Fibroblast of lung (primary cell): Measurements from ENCODE around the gene SUV39H1. TPM values are rescaled to one million over a fixed set of nuclear protein-coding genes. Genes with fewer than 3 reads are reported as not detected.
"Not testable (repeated sequence)": the region's sequence is repeated elsewhere in the genome, so short reads cannot be mapped to it uniquely, and the experiment has no call there.

Experiments
- DNase-seq, 2 donors: peaks; one replicate each; pipeline versions ENCODE4 v3.0.0 to v3.0.0-alpha.2; 2010; ENCODE audit warnings: low read depth in 2 of 2
- H2AFZ ChIP-seq: 2 replicates; pipeline ENCODE4 v1.5.1; 2012; ENCODE audit warnings: low read length, control low read depth, inconsistent platforms
- H3K27ac ChIP-seq: 2 replicates; pipeline ENCODE4 v1.5.1; 2011; ENCODE audit warnings: low read length, control low read depth; ENCODE audit not compliant: insufficient read depth
- H3K27me3 ChIP-seq: 2 replicates; pipeline ENCODE4 v1.5.1; 2011; ENCODE audit warnings: mild to moderate bottlenecking, low read length; ENCODE audit not compliant: control insufficient read depth, insufficient read depth
- H3K36me3 ChIP-seq: 2 replicates; pipeline ENCODE4 v1.5.1; 2011; ENCODE audit warnings: low read length; ENCODE audit not compliant: control insufficient read depth, insufficient read depth
- H3K4me1 ChIP-seq: 2 replicates; pipeline ENCODE4 v1.5.1; 2011; ENCODE audit warnings: low read length; ENCODE audit not compliant: control insufficient read depth, insufficient read depth; ENCODE audit errors: extremely low read depth
- H3K4me2 ChIP-seq: 2 replicates; pipeline ENCODE4 v1.5.1; 2011; ENCODE audit warnings: low read length, control low read depth; ENCODE audit not compliant: insufficient read depth; ENCODE audit errors: extremely low read depth
- H3K4me3 ChIP-seq, 4 experiments: fragments of 200-600 bp in 1 of 4; sonication (generic) in 1 of 4; replicated peaks in 1 of 4; 2 replicates each; pipeline ENCODE4 v1.5.1; 2011 to 2016; ENCODE audit warnings: low read length in 4 of 4, low read depth in 3 of 4, mild to moderate bottlenecking in 3 of 4, control low read depth in 2 of 4, inconsistent platforms in 1 of 4, mixed read lengths in 1 of 4; ENCODE audit not compliant: insufficient read depth in 1 of 4; ENCODE audit errors: control extremely low read depth in 1 of 4
- H3K79me2 ChIP-seq: 2 replicates; pipeline ENCODE4 v1.5.1; 2012; ENCODE audit warnings: mild to moderate bottlenecking, low read length, inconsistent platforms; ENCODE audit not compliant: control insufficient read depth, insufficient read depth
- H3K9ac ChIP-seq: 2 replicates; pipeline ENCODE4 v1.5.1; 2011; ENCODE audit warnings: mild to moderate bottlenecking, low read length, control low read depth; ENCODE audit not compliant: insufficient read depth
- H3K9me3 ChIP-seq: 2 replicates; pipeline ENCODE4 v1.5.1; 2012; ENCODE audit warnings: low read depth, low read length; ENCODE audit not compliant: control insufficient read depth, insufficient read depth
- H4K20me1 ChIP-seq: 2 replicates; pipeline ENCODE4 v1.5.1; 2011; ENCODE audit warnings: low read length; ENCODE audit not compliant: control insufficient read depth, insufficient read depth; ENCODE audit errors: extremely low read depth
- EZH2 ChIP-seq: IDR thresholded peaks from 2 replicates; pipeline ENCODE4 v1.5.1; 2012; ENCODE audit warnings: low read length, control low read depth, mild to moderate bottlenecking; ENCODE audit errors: missing control alignments
- polyA plus RNA-seq, 2 donors: library from polyadenylated mRNA; depleted of rRNA in 1 of 2; stranded (reverse) in 1 of 2; unstranded in 1 of 2; fragments of >200 nt; gene quantifications; 2 replicates each; pipeline ENCODE4 v1.2.1, GENCODE V29; 2011 to 2012; ENCODE audit warnings: missing spikeins in 1 of 2
- total RNA-seq: library from RNA; depleted of rRNA; stranded (reverse); fragments of >200 nt; gene quantifications from 2 replicates; pipeline ENCODE4 v1.2.1, GENCODE V29; 2014
- TF ChIP-seq, protein P1 (sequence below), 2 donors: IDR thresholded peaks in 1 of 2; conservative IDR thresholded peaks in 1 of 2; 1 replicate in 1 of 2; 2 replicates in 1 of 2; pipeline ENCODE4 v1.5.1; 2011 to 2012; ENCODE audit warnings: low read length in 2 of 2, control low read depth in 1 of 2, inconsistent platforms in 1 of 2, low read depth in 1 of 2, mild to moderate bottlenecking in 1 of 2

Gene SUV39H1
- total and polyA plus RNA-seq, 2 donors (not counting 1 experiment from before 2014, with no cell fraction given) = 1.5 to 2.8 TPM

DNA sequence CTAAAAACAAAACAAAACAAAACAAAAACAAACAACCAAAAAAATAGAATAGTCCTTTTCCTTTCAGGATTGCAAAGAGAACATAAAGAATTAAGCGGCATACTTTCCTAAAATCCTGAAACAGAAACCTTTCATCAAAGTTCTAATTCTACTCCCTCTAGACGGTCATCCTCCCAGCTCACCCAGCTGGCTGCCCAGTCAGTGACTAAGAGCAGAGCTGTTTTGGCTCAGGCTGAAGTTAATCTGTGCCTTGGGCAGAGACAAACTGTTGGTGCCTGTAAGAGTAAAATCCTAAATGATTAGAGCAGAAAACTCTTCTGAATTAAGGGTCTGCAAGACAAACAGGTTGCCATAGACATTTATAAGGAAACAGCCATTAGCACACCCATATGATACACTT, 30.5 kb upstream of the SUV39H1 start:
- Histone ChIP-seq H3K4me2 (no peak overlapping the region), H3K4me3 (no peak overlapping the region), H3K4me1 (no peaks in the 10 kb centered on the region), H3K79me2 (no peaks in the 10 kb centered on the region), H4K20me1 (no peaks in the 10 kb centered on the region), H3K9me3 (no peaks in the 10 kb centered on the region), H3K27ac (no peak overlapping the region), H3K36me3 (no peaks in the 10 kb centered on the region), H2AFZ (no peak overlapping the region), H3K9ac (no peak overlapping the region), H3K27me3 (no peaks in the 10 kb centered on the region)
- DNase-seq = peak in 1 of 2 donors; percentile 20
- TF ChIP-seq, protein P1, sequence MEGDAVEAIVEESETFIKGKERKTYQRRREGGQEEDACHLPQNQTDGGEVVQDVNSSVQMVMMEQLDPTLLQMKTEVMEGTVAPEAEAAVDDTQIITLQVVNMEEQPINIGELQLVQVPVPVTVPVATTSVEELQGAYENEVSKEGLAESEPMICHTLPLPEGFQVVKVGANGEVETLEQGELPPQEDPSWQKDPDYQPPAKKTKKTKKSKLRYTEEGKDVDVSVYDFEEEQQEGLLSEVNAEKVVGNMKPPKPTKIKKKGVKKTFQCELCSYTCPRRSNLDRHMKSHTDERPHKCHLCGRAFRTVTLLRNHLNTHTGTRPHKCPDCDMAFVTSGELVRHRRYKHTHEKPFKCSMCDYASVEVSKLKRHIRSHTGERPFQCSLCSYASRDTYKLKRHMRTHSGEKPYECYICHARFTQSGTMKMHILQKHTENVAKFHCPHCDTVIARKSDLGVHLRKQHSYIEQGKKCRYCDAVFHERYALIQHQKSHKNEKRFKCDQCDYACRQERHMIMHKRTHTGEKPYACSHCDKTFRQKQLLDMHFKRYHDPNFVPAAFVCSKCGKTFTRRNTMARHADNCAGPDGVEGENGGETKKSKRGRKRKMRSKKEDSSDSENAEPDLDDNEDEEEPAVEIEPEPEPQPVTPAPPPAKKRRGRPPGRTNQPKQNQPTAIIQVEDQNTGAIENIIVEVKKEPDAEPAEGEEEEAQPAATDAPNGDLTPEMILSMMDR (conservative IDR thresholded peaks at IDR 0.05 in 1 of 2, IDR thresholded peaks at IDR 0.05 in 1 of 2; ENCODE audit: low read depth in 1 of 2, low read length in 2 of 2) = no peak
- TF ChIP-seq EZH2 = no peak

DNA sequence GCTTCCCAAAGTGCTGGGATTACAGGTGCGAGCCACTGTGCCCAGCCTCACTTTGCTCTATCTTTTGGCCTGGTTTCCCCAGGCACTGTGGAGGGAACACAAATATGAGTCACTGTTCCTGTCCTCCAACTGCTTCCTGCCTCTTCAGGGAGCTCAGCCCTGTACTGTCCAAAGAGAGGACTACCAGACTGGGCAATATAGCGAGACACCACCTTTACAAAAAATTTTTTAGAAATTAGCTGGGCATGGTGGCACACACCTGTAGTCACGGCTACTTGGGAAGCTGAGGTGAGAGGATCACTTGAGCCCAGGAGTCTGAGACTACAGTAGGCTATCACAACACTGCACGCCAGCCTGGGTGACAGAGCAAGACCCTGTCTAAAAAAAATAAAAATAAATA, 29.9 kb upstream of the SUV39H1 start:
- Histone ChIP-seq H3K9ac (no peak overlapping the region), H3K9me3 (no peaks in the 10 kb centered on the region), H3K4me3 (no peak overlapping the region), H4K20me1 (no peaks in the 10 kb centered on the region), H3K4me1 (no peaks in the 10 kb centered on the region), H3K36me3 (no peaks in the 10 kb centered on the region), H2AFZ (no peak overlapping the region), H3K27me3 (no peaks in the 10 kb centered on the region), H3K27ac (no peak overlapping the region), H3K79me2 (no peaks in the 10 kb centered on the region), H3K4me2 (no peak overlapping the region)
- TF ChIP-seq EZH2 = no peak
- TF ChIP-seq, protein P1 (conservative IDR thresholded peaks at IDR 0.05 in 1 of 2, IDR thresholded peaks at IDR 0.05 in 1 of 2; ENCODE audit: low read depth in 1 of 2, low read length in 2 of 2) = no peak
- DNase-seq = no peak

DNA sequence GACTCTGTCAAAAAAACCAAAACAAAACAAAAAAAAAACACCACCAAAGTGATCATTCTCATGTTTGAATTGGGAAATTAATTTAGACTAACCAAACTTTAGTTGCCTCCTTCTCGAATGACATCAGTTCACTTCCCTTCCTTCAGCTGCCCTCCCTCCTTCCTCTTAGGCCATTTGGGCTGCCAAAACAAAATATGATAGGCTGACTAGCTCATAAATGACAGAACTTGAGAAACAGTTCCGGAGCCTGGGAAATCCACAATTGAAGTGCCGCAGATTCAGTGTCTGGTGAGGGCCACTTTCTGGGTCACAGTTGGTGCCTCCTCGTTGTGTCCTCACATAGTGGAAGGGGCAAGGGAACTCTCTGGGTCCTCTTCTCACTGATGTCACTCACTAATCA, 29.0 kb upstream of the SUV39H1 start:
- no peak overlapping the region for H2AFZ ChIP-seq
- DNase-seq = no peak
- no peak overlapping the region for H3K4me3 ChIP-seq
- no peak overlapping the region for H3K27ac ChIP-seq
- H4K20me1 ChIP-seq = no peaks in the 10 kb centered on the region
- H3K79me2 ChIP-seq = no peaks in the 10 kb centered on the region
- no peaks in the 10 kb centered on the region for H3K4me1 ChIP-seq
- H3K9ac ChIP-seq = no peak overlapping the region
- no peaks in the 10 kb centered on the region for H3K36me3 ChIP-seq
- no peak for TF ChIP-seq EZH2
- TF ChIP-seq, protein P1 (conservative IDR thresholded peaks at IDR 0.05 in 1 of 2, IDR thresholded peaks at IDR 0.05 in 1 of 2; ENCODE audit: low read depth in 1 of 2, low read length in 2 of 2) = no peak
- H3K4me2 ChIP-seq = no peak overlapping the region
- no peaks in the 10 kb centered on the region for H3K27me3 ChIP-seq
- H3K9me3 ChIP-seq = no peaks in the 10 kb centered on the region

DNA sequence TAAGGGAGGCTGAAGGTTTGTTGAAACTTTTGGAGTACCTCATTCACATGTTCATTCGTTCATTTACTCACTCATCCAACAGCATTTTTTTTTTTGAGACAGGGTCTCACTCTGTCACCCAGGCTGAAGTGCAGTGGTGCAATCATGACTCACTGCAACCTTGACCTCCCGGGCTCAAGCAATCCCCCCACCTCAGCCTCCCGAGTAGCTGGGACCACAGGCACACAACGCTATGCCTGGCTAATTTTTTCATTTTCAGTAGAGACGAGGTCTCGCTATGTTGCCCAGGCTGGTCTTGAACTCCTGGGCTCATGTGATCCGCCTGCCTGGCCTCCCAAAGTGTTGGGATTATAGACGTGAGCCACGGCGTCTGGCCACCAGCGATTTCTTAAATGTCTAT, 28.3 kb upstream of the SUV39H1 start:
- H3K79me2 ChIP-seq, H3K27me3 ChIP-seq, H3K27ac ChIP-seq, H3K9me3 ChIP-seq, H2AFZ ChIP-seq, H4K20me1 ChIP-seq, H3K4me1 ChIP-seq, H3K4me3 ChIP-seq, H3K4me2 ChIP-seq, H3K9ac ChIP-seq, H3K36me3 ChIP-seq, DNase-seq: not testable (repeated sequence)
